ENCODE data around the gene FAM8A1.
A peak's percentile ranks its signal among the peaks of the same experiment; 100 is the strongest.

Gene FAM8A1

GRCh38 chr6:17633465-17634188 is 33.5 kb downstream of the FAM8A1 start:
- H3K4me3 ChIP-seq (ENCODE audit: low read depth, low read length) = no peak overlapping the region
- TF ChIP-seq, protein P1, sequence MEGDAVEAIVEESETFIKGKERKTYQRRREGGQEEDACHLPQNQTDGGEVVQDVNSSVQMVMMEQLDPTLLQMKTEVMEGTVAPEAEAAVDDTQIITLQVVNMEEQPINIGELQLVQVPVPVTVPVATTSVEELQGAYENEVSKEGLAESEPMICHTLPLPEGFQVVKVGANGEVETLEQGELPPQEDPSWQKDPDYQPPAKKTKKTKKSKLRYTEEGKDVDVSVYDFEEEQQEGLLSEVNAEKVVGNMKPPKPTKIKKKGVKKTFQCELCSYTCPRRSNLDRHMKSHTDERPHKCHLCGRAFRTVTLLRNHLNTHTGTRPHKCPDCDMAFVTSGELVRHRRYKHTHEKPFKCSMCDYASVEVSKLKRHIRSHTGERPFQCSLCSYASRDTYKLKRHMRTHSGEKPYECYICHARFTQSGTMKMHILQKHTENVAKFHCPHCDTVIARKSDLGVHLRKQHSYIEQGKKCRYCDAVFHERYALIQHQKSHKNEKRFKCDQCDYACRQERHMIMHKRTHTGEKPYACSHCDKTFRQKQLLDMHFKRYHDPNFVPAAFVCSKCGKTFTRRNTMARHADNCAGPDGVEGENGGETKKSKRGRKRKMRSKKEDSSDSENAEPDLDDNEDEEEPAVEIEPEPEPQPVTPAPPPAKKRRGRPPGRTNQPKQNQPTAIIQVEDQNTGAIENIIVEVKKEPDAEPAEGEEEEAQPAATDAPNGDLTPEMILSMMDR (IDR thresholded peaks at IDR 0.05; ENCODE audit: insufficient read depth, low read depth, low read length, missing control alignments) = no peak
- DNase-seq (ENCODE audit: low read depth) = peak; percentile 39

- H3K4me3 ChIP-seq (ENCODE audit: low read depth, low read length) = no peak overlapping the region
- TF ChIP-seq, protein P1 (IDR thresholded peaks at IDR 0.05; ENCODE audit: insufficient read depth, low read depth, low read length, missing control alignments) = no peak
- DNase-seq (ENCODE audit: low read depth) = no peak
These were observed 35.5 kb downstream of the FAM8A1 start for GRCh38 chr6:17635568-17635967.

- DNase-seq (ENCODE audit: low read depth) = no peak
- TF ChIP-seq, protein P1 (IDR thresholded peaks at IDR 0.05; ENCODE audit: insufficient read depth, low read depth, low read length, missing control alignments) = no peak
- no peak overlapping the region for H3K4me3 ChIP-seq (ENCODE audit: low read depth, low read length)
These were observed 38.2 kb downstream of the FAM8A1 start for GRCh38 chr6:17638212-17638715.

- no peak for DNase-seq (ENCODE audit: low read depth)
- TF ChIP-seq, protein P1 (IDR thresholded peaks at IDR 0.05; ENCODE audit: insufficient read depth, low read depth, low read length, missing control alignments) = no peak
- no peak overlapping the region for H3K4me3 ChIP-seq (ENCODE audit: low read depth, low read length)
These were observed 40.4 kb downstream of the FAM8A1 start for GRCh38 chr6:17640477-17640917.

DNA sequence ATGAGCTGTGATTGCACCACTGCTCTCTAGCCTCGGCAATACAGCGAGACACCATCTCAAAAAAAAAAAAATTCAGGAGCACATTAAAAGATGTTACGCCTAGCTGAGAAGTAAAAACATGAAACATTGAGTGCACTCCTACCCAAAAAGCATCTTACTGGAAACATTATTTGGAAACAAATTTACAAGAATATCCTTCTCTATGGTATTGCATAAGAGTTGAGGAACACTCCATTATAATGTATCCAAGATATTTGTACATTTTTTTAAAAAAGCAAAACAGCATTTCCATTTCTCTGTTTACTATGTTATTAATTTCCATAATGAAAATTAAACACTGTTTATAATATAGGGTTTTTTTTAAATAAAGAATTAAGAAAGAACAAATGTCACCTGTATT is 48.6 kb downstream of the FAM8A1 start:
- DNase-seq (ENCODE audit: low read depth) = no peak
- TF ChIP-seq, protein P1 (IDR thresholded peaks at IDR 0.05; ENCODE audit: insufficient read depth, low read depth, low read length, missing control alignments) = no peak
- H3K4me3 ChIP-seq (ENCODE audit: low read depth, low read length) = no peak overlapping the region

GRCh38 chr6:17650656-17651309 is 50.7 kb downstream of the FAM8A1 start:
- TF ChIP-seq, protein P1 (IDR thresholded peaks at IDR 0.05; ENCODE audit: insufficient read depth, low read depth, low read length, missing control alignments) = no peak
- DNase-seq (ENCODE audit: low read depth) = no peak
- H3K4me3 ChIP-seq (ENCODE audit: low read depth, low read length) = no peak overlapping the region

Data from GM12865 (cell line).